CD4-positive, CD25-positive, alpha-beta regulatory T cell (primary cell): Measurements from ENCODE around the gene CREBZF. TPM values are rescaled to one million over a fixed set of nuclear protein-coding genes. Genes with fewer than 3 reads are reported as not detected.
"Not testable (repeated sequence)": the region's sequence is repeated elsewhere in the genome, so short reads cannot be mapped to it uniquely, and the experiment has no call there.

ENCODE experiments used
- ATAC-seq, 2 donors: fragments of 150-1000 bp; cut with Tn5 transposase; one replicate each; pipeline ENCODE4 v1.10.0; 2021; ENCODE audit warnings: low read depth in 2 of 2, moderate number of reproducible peaks in 2 of 2, moderate library complexity in 1 of 2
- DNase-seq, 3 donors: peaks; one replicate each; pipeline versions ENCODE4 v3.0.0 to v3.0.0-alpha.2; 2012 to 2022; ENCODE audit warnings: mixed read lengths in 1 of 3
- H3K27ac ChIP-seq: one replicate; pipeline ENCODE4 v1.7.0; 2013; ENCODE audit warnings: mild to moderate bottlenecking, low read length; ENCODE audit not compliant: insufficient read depth, poor library complexity, severe bottlenecking
- H3K27me3 ChIP-seq: one replicate; pipeline ENCODE4 v1.7.0; 2013; ENCODE audit warnings: low read length; ENCODE audit not compliant: control insufficient read depth, insufficient read depth
- H3K36me3 ChIP-seq: one replicate; pipeline ENCODE4 v1.7.0; 2013; ENCODE audit warnings: mild to moderate bottlenecking, low read length, moderate library complexity; ENCODE audit not compliant: control insufficient read depth, insufficient read depth
- H3K4me1 ChIP-seq: 2 replicates; pipeline ENCODE4 v1.7.0; 2013; ENCODE audit warnings: mild to moderate bottlenecking, low read length; ENCODE audit not compliant: insufficient read depth, control insufficient read depth, poor library complexity, severe bottlenecking
- H3K4me3 ChIP-seq: one replicate; pipeline ENCODE4 v1.7.0; 2013; ENCODE audit warnings: low read depth, mild to moderate bottlenecking, low read length, moderate library complexity
- H3K9me3 ChIP-seq, 2 experiments: 1 replicate in 1 of 2; 2 replicates in 1 of 2; pipeline ENCODE4 v1.7.0; 2013; ENCODE audit warnings: low read length in 2 of 2, mild to moderate bottlenecking in 1 of 2, moderate library complexity in 1 of 2; ENCODE audit not compliant: control insufficient read depth in 2 of 2
- H3K27ac Mint-ChIP-seq, 3 donors: one replicate each; pipeline ENCODE4 v1.8.0; 2020 to 2022; ENCODE audit warnings: mild to moderate bottlenecking in 3 of 3, mixed read lengths in 3 of 3, moderate library complexity in 2 of 3
- H3K27me3 Mint-ChIP-seq: one replicate; pipeline ENCODE4 v1.8.0; 2022; ENCODE audit warnings: mild to moderate bottlenecking, mixed read lengths
- H3K36me3 Mint-ChIP-seq: one replicate; pipeline ENCODE4 v1.8.0; 2020; ENCODE audit warnings: mixed read lengths
- H3K4me1 Mint-ChIP-seq, 4 donors: one replicate each; pipeline ENCODE4 v1.8.0; 2020 to 2022; ENCODE audit warnings: mixed read lengths in 4 of 4, mild to moderate bottlenecking in 1 of 4
- H3K4me3 Mint-ChIP-seq, 4 donors: one replicate each; pipeline ENCODE4 v1.8.0; 2020 to 2022; ENCODE audit warnings: mild to moderate bottlenecking in 4 of 4, mixed read lengths in 4 of 4, moderate library complexity in 3 of 4
- H3K9me3 Mint-ChIP-seq, 7 donors: one replicate each; pipeline ENCODE4 v1.8.0; 2020 to 2022; ENCODE audit warnings: mixed read lengths in 7 of 7, mild to moderate bottlenecking in 3 of 7, moderate library complexity in 2 of 7
- polyA plus RNA-seq, 4 donors: library from polyadenylated mRNA; unstranded; fragments of 300-500 nt; fragmentation: Illumina TruSeq; gene quantifications; one replicate each; pipeline ENCODE4 v1.2.3, GENCODE V29; 2021
- total RNA-seq: library from RNA; stranded (reverse); gene quantifications from one replicate; pipeline ENCODE4 v1.2.3, GENCODE V29; 2022

Gene CREBZF
- total and polyA plus RNA-seq, 5 donors from 2014 or later: 12.1 to 57.0 (median 14.7) TPM

DNA sequence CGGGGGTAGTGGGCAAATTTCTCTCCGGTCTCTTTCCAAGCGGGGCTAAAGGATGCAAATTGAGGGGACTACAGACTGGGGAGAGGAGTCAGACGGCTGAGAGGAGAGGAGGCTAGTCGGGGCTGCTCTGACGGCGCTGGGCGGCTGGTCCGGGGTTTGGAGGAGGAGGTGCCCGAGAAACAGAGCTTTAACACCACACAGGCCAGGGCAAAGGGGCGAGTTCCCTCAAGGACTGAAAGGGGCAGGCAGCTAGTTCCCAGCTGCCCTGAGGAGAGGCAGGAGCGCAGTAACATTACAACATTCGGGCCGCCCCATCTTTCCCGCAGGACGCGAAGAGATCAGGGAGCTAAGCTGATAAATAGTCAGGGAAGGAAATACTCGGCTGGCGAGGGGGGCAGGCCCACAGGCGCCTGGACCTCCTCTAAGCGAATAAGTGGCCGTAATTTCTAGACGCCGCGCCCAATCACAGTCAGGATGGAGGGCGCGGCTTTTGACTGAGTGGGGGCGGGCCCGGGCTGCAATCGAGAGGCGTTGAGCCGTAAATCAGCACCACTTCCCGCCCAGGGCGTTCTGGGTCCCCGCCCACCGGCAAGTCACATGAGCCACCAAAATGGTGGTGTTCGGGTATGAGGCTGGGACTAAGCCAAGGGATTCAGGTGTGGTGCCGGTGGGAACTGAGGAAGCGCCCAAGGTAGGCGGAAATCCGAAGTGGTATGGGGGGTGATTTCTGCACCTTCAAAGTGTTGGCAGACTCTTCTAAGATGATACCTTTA lies 36.7 kb downstream of the CREBZF start, which contains the start of gene TMEM126B:
TSS of gene TMEM126B (plus strand) at position 596 of the 773 bp plus-strand sequence. CDS start at position 611, 15 bp downstream.
- H3K9me3 Mint-ChIP-seq: no peaks in the 10 kb centered on the region
- DNase-seq (peak; percentile 94 to 98 (median 95)), ATAC-seq (peak; percentile 99)
- H3K4me3 Mint-ChIP-seq: peak within 1 kb of the TSS; percentile 90 to 99 (median 98)
- H3K4me3 ChIP-seq: peak within 1 kb of the TSS; percentile 100
- peak within 1 kb of the TSS; percentile 81 for H3K27ac ChIP-seq
- H3K4me1 ChIP-seq: peaks cover 17% of the 10 kb centered on the region
- peaks cover 6% of the 10 kb centered on the region for H3K36me3 Mint-ChIP-seq
- peaks cover 15% of the 10 kb centered on the region for H3K36me3 ChIP-seq
- H3K27me3 Mint-ChIP-seq: no peaks in the 10 kb centered on the region
- H3K4me1 Mint-ChIP-seq: peaks cover 19 to 58% (median 38%) of the 10 kb centered on the region in 4 donors
- peaks cover 2% of the 10 kb centered on the region for H3K27me3 ChIP-seq
- H3K27ac Mint-ChIP-seq: peak within 1 kb of the TSS; percentile 96 to 98 (median 96)
- H3K9me3 ChIP-seq: no peaks in the 10 kb centered on the region

DNA sequence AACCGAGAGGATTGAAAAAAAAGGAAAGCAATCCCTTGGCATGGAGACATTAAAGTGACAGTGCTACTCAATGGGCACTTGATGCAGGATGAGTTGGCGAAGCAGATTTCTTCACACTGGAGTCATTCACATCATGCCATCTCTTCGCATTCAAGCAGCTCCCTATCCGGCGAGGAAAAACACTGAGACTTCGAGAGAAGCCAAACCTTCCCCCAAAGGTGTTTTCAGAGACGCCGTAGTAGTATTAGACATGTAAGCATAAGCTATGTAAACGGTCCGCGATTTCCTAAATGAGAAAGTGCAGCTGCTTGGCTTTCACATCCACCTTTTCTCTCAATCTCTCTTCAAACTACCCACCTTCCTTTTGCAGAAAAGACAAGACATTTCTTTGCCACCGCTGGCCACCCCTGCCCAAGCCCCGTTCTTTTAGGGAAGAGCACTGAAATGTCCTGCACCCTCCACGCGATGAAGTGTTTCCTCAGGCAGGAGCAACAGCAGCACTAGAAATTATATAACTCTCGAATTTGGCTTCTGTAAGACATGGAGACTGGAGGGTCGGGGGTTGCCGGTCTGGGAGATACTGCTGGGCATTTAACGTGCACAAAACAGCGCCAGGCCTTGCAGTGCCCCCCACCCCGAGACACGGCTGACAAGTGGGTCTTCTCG lies 37.5 kb downstream of the CREBZF start, which contains the start of gene DLG2:
TSS of gene DLG2 (minus strand) at position 13 of the 666 bp plus-strand sequence.
- Mint-ChIP-seq H3K36me3 (peaks cover 6% of the 10 kb centered on the region), H3K27me3 (no peaks in the 10 kb centered on the region), H3K9me3 (no peaks in the 10 kb centered on the region), H3K4me3 (peak within 1 kb of the TSS; percentile 90 to 99 (median 98)), H3K4me1 (peaks cover 19 to 58% (median 38%) of the 10 kb centered on the region in 4 donors), H3K27ac (peak within 1 kb of the TSS; percentile 96 to 98 (median 96))
- Histone ChIP-seq H3K36me3 (peaks cover 15% of the 10 kb centered on the region), H3K4me1 (peaks cover 17% of the 10 kb centered on the region), H3K4me3 (peak within 1 kb of the TSS; percentile 90), H3K9me3 (no peaks in the 10 kb centered on the region), H3K27me3 (peaks cover 2% of the 10 kb centered on the region), H3K27ac (peak within 1 kb of the TSS; percentile 81)
- ATAC-seq (no peak), DNase-seq (peak in 2 of 3 donors; percentile 4 to 39)

DNA sequence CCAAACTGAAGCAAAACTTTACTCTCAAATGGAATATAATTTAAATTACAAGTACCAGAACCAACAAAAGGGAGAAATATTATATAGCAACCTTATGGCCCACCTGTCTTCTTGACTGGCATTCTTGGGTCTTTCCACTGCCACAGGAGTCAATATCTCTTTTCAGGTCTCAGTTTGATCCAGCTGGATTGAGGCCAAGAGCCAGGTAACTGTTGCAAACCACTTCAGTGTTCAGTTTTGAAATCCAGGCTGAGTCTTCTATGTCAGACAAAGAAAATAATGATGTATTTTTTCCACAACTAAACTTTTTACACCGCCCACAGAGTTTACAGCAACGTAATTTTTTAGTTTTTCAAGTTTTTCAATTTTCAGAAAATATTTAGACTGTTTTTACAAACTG lies 38.4 kb downstream of the CREBZF start:
- Histone ChIP-seq H3K36me3 (peaks cover 7% of the 10 kb centered on the region), H3K27me3 (peaks cover 2% of the 10 kb centered on the region), H3K27ac (peak overlapping the region; percentile 7), H3K4me3 (peak overlapping the region; percentile 90), H3K9me3 (no peaks in the 10 kb centered on the region), H3K4me1 (peaks cover 17% of the 10 kb centered on the region)
- ATAC-seq: no peak
- Mint-ChIP-seq H3K4me1 (peaks cover 19 to 54% (median 38%) of the 10 kb centered on the region in 4 donors), H3K36me3 (peaks cover 6% of the 10 kb centered on the region), H3K27ac (peak overlapping the region in 1 of 3 donors; percentile 96), H3K4me3 (peak overlapping the region; percentile 22 to 99 (median 94)), H3K9me3 (no peaks in the 10 kb centered on the region), H3K27me3 (no peaks in the 10 kb centered on the region)
- DNase-seq: no peak

DNA sequence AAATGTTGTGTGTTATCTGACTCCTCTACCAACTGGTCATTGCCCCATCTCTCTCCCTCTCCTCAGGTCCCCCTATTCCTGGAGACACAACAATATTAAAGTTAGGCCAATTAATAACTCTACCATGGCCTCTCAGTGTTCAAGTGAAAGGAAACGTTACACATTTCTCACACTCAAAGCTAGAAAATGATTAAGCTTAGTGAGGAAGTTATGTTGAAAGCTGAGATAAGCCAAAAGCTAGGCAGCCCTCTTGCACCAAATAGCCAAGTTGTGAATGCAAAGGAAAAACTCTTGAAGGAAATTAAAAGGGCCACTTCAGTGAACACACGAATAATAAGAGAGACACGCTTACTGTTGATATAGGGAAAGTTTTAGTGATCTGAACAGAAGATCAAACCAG lies 44.7 kb downstream of the CREBZF start:
- Mint-ChIP-seq H3K4me3 (no peak overlapping the region), H3K27me3 (no peaks in the 10 kb centered on the region), H3K4me1 (peaks cover 4 to 14% (median 6%) of the 10 kb centered on the region in 4 donors), H3K27ac (no peak overlapping the region), H3K36me3 (no peaks in the 10 kb centered on the region), H3K9me3 (no peaks in the 10 kb centered on the region)
- no peaks in the 10 kb centered on the region for H3K36me3 ChIP-seq
- H3K4me3 ChIP-seq: no peak overlapping the region
- ATAC-seq: no peak
- H3K27me3 ChIP-seq: peaks cover 5% of the 10 kb centered on the region
- H3K27ac ChIP-seq: no peak overlapping the region
- DNase-seq: no peak
- no peaks in the 10 kb centered on the region for H3K4me1 ChIP-seq
- no peaks in the 10 kb centered on the region for H3K9me3 ChIP-seq

DNA sequence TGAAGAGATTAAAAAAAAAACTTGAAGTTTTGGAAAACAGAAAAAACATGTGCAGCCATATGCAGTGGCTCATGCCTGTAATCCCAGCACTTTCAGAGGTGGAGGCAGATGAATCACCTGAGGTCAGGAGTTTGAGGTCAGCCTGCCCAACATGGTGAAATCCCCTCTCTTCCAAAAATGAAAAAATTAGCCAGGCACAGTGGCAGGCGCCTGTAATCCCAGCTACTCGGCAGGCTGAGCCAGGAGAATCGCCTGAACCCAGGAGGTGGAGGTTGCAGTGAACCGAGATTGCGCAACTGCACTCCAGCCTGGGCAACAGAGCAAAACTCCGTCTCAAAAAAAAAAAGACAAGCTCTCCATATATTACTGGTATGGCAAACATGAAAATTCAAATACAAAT lies 45.4 kb downstream of the CREBZF start:
- H3K27ac Mint-ChIP-seq: no peak overlapping the region

DNA sequence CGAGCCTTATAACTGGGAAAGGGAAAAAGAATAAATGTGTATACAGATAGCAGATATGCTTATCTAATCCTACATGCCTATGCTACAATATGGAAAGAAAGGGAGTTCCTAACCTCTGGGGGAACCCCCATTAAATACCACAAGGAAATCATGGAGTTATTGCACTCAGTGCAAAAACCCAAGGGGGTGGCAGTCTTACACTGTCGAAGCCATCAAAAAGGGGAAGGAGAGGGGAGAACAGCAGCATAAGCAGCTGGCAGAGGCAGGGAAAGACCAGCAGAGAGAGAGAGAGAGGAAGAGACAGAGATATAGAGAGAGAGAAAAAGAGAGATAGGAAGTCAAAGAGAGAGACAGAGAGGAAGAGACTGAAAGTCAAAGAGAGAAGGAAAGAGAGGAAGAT lies 53.3 kb downstream of the CREBZF start:
- not testable (repeated sequence) for H3K4me3 ChIP-seq, H3K27me3 Mint-ChIP-seq, H3K9me3 Mint-ChIP-seq, H3K27ac Mint-ChIP-seq, DNase-seq, H3K36me3 ChIP-seq, H3K4me3 Mint-ChIP-seq, H3K36me3 Mint-ChIP-seq, H3K9me3 ChIP-seq, H3K4me1 Mint-ChIP-seq, H3K27ac ChIP-seq, H3K27me3 ChIP-seq, ATAC-seq, H3K4me1 ChIP-seq

More for the DNA sequence above, 45.4 kb downstream of the CREBZF start:
- Histone ChIP-seq H3K36me3 (no peaks in the 10 kb centered on the region), H3K27me3 (peaks cover 3% of the 10 kb centered on the region), H3K9me3 (no peaks in the 10 kb centered on the region), H3K27ac (no peak overlapping the region), H3K4me3 (no peak overlapping the region), H3K4me1 (no peaks in the 10 kb centered on the region)
- Mint-ChIP-seq H3K9me3 (no peaks in the 10 kb centered on the region), H3K36me3 (no peaks in the 10 kb centered on the region), H3K4me3 (no peak overlapping the region), H3K27me3 (no peaks in the 10 kb centered on the region), H3K4me1 (peaks cover 0 to 7% (median 4%) of the 10 kb centered on the region in 4 donors)
- no peak for ATAC-seq
- DNase-seq: no peak
